ENCODE measurements around the gene PTPRN2. TPM values are rescaled to one million over a fixed set of nuclear protein-coding genes. Genes with fewer than 3 reads are reported as not detected.

The PTPRN2 gene
- total RNA-seq, 1 experiment from 2014 or later: 0.11 TPM

DNA sequence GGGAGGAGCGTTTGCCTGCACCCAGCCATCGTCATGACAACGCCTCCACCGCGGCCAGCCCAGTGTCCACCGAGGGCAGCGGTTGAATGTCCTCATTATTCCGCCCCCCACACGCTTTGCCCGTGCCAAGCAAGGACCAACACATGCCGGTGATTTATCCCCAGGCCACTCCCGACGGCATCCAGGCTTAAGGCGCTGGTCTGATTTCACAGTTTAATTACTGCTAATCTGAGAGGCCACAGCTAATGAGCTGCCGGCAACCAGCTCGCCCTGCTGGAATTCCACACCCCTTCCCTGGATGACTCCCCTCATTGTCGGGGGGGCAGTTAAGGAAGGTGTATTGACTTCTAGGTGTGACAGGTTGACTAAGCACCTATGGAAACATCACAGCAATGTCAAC is 818.5 kb downstream of the PTPRN2 start:
- DNase-seq (ENCODE audit: low spot score): no peak
- no TSS peak for BruUV-seq (replicated peaks)
- Histone ChIP-seq H3K4me1 (ENCODE audit: insufficient read depth, low read length, poor library complexity, severe bottlenecking) (no peaks in the 10 kb centered on the region), H3K9me3 (ENCODE audit: low read depth, low read length, poor library complexity, severe bottlenecking) (no peaks in the 10 kb centered on the region), H3K4me3 (ENCODE audit: low read depth, low read length, poor library complexity, severe bottlenecking) (no peak overlapping the region), H3K36me3 (ENCODE audit: insufficient read depth, low read length, poor library complexity, severe bottlenecking) (no peaks in the 10 kb centered on the region), H3K27me3 (replicated peaks; ENCODE audit: insufficient read depth, low read depth, low read length, poor library complexity) (peaks cover 18% of the 10 kb centered on the region), H3K27ac (ENCODE audit: low read depth, low read length, poor library complexity, severe bottlenecking) (no peak overlapping the region)
- ChIA-PET CTCF (no interaction called here), POLR2A (ENCODE audit: low non-redundant PET) (no interaction called here)
- TF ChIP-seq, protein P1, sequence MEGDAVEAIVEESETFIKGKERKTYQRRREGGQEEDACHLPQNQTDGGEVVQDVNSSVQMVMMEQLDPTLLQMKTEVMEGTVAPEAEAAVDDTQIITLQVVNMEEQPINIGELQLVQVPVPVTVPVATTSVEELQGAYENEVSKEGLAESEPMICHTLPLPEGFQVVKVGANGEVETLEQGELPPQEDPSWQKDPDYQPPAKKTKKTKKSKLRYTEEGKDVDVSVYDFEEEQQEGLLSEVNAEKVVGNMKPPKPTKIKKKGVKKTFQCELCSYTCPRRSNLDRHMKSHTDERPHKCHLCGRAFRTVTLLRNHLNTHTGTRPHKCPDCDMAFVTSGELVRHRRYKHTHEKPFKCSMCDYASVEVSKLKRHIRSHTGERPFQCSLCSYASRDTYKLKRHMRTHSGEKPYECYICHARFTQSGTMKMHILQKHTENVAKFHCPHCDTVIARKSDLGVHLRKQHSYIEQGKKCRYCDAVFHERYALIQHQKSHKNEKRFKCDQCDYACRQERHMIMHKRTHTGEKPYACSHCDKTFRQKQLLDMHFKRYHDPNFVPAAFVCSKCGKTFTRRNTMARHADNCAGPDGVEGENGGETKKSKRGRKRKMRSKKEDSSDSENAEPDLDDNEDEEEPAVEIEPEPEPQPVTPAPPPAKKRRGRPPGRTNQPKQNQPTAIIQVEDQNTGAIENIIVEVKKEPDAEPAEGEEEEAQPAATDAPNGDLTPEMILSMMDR (conservative IDR thresholded peaks at IDR 0.05; ENCODE audit: low read depth, low read length): no peak
- TF ChIP-seq EZH2 (IDR thresholded peaks at IDR 0.05; ENCODE audit: borderline replicate concordance, low read depth, low read length, poor library complexity, severe bottlenecking): no peak
- intact Hi-C loops (cut with micrococcal nuclease; ENCODE audit: unreplicated experiment): no loop called here

DNA sequence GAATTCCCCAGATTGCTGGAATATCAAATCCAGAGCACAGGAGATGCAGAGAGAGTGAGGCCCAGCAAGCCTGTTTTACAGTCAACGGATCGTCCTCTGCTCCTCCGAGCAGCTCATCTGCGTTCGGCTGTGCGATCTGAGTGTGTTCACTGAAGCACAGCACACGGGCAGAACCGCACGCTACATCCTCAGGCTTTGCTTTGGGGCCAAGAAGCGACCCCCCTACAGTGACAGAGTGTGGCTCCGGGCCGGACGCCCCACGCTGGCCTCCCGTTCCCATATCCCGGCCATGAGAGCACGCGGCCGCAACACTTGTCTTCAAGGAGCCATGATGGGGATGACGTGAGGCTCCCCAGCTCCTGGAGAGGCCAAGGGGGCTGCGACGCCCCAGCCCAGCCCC is 819.4 kb downstream of the PTPRN2 start:
- no peaks in the 10 kb centered on the region for H3K36me3 ChIP-seq (ENCODE audit: insufficient read depth, low read length, poor library complexity, severe bottlenecking)
- no peaks in the 10 kb centered on the region for H3K4me1 ChIP-seq (ENCODE audit: insufficient read depth, low read length, poor library complexity, severe bottlenecking)
- POLR2A ChIA-PET (ENCODE audit: low non-redundant PET): no interaction called here
- H3K27me3 ChIP-seq (replicated peaks; ENCODE audit: insufficient read depth, low read depth, low read length, poor library complexity): peaks cover 18% of the 10 kb centered on the region
- no peak for TF ChIP-seq EZH2 (IDR thresholded peaks at IDR 0.05; ENCODE audit: borderline replicate concordance, low read depth, low read length, poor library complexity, severe bottlenecking)
- TF ChIP-seq, protein P1 (conservative IDR thresholded peaks at IDR 0.05; ENCODE audit: low read depth, low read length): no peak
- no peaks in the 10 kb centered on the region for H3K9me3 ChIP-seq (ENCODE audit: low read depth, low read length, poor library complexity, severe bottlenecking)
- H3K4me3 ChIP-seq (ENCODE audit: low read depth, low read length, poor library complexity, severe bottlenecking): no peak overlapping the region
- no TSS peak for BruUV-seq (replicated peaks)
- CTCF ChIA-PET: no interaction called here
- no peak for DNase-seq (ENCODE audit: low spot score)
- intact Hi-C loops (cut with micrococcal nuclease; ENCODE audit: unreplicated experiment): no loop called here
- no peak overlapping the region for H3K27ac ChIP-seq (ENCODE audit: low read depth, low read length, poor library complexity, severe bottlenecking)

DNA sequence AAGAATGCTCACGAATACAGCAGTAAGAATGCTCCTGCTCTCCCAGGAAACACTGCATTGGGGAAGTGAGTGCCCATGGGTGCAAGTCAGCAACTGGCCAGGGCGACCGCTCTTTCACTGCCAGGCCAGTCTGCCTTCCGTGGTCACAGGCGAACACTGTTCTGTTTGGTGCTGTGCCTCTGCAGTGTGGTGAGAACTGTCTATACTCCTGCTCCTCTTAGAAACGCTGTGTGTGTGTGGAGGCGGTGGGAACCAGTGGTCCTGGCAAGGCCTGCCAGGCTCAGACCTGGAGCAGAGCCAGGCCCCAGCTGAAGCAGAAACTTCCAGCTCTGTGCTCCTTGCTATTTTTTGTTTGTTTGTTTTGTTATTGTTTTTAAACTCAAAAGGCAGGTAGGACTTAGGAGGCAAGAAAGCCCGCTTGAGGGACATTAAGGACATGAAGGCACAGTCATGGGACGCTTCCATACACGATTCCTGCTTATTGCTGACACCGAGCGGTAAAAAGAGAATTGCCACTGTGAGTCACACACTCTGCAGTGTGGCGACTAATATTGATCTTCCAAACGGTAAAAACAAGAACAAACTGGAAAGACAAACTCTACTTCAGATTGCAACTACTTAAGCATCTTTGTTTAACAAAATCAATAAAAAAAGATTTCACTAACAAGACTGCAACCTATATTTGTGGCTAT is 820.0 kb downstream of the PTPRN2 start:
- no TSS peak for BruUV-seq (replicated peaks)
- no peaks in the 10 kb centered on the region for H3K36me3 ChIP-seq (ENCODE audit: insufficient read depth, low read length, poor library complexity, severe bottlenecking)
- no peak for TF ChIP-seq EZH2 (IDR thresholded peaks at IDR 0.05; ENCODE audit: borderline replicate concordance, low read depth, low read length, poor library complexity, severe bottlenecking)
- TF ChIP-seq, protein P1 (conservative IDR thresholded peaks at IDR 0.05; ENCODE audit: low read depth, low read length): no peak
- ChIA-PET POLR2A (ENCODE audit: low non-redundant PET) (no interaction called here), CTCF (no interaction called here)
- H3K4me3 ChIP-seq (ENCODE audit: low read depth, low read length, poor library complexity, severe bottlenecking): no peak overlapping the region
- H3K27ac ChIP-seq (ENCODE audit: low read depth, low read length, poor library complexity, severe bottlenecking): no peak overlapping the region
- intact Hi-C loops (cut with micrococcal nuclease; ENCODE audit: unreplicated experiment): no loop called here
- H3K27me3 ChIP-seq (replicated peaks; ENCODE audit: insufficient read depth, low read depth, low read length, poor library complexity): peaks cover 18% of the 10 kb centered on the region
- H3K9me3 ChIP-seq (ENCODE audit: low read depth, low read length, poor library complexity, severe bottlenecking): no peaks in the 10 kb centered on the region
- H3K4me1 ChIP-seq (ENCODE audit: insufficient read depth, low read length, poor library complexity, severe bottlenecking): no peaks in the 10 kb centered on the region
- no peak for DNase-seq (ENCODE audit: low spot score)

All from A673 (cell line).